Mesenchymal stem cell (in vitro differentiated cells and primary cell): Measurements from ENCODE around the gene RAD51B.

Experiments used
- DNase-seq: peaks from one replicate; pipeline ENCODE4 v3.0.0-alpha.2; 2013
- H2AFZ ChIP-seq: one replicate; pipeline ENCODE4 v1.6.1; 2013; ENCODE audit warnings: low read depth, mild to moderate bottlenecking, control low read depth, inconsistent platforms, low read length, moderate library complexity
- H2AK5ac ChIP-seq: 2 replicates; pipeline ENCODE4 v1.6.1; 2013; ENCODE audit warnings: low read length, moderate library complexity, mild to moderate bottlenecking, inconsistent platforms; ENCODE audit not compliant: severe bottlenecking
- H2BK120ac ChIP-seq: one replicate; pipeline ENCODE4 v1.6.1; 2013; ENCODE audit warnings: low read depth, mild to moderate bottlenecking, inconsistent platforms, low read length, moderate library complexity
- H2BK12ac ChIP-seq, 2 experiments: one replicate each; pipeline ENCODE4 v1.6.1; 2013; ENCODE audit warnings: inconsistent platforms in 2 of 2, low read length in 2 of 2, mild to moderate bottlenecking in 2 of 2, moderate library complexity in 2 of 2, control low read depth in 1 of 2
- H2BK15ac ChIP-seq: one replicate; pipeline ENCODE4 v1.6.1; 2013; ENCODE audit warnings: mild to moderate bottlenecking, low read depth, inconsistent platforms; ENCODE audit not compliant: poor library complexity, severe bottlenecking
- H2BK5ac ChIP-seq: 2 replicates; pipeline ENCODE4 v1.6.1; 2013; ENCODE audit warnings: low read depth, mild to moderate bottlenecking, low read length, control low read depth, inconsistent platforms; ENCODE audit not compliant: poor library complexity, severe bottlenecking
- H3K14ac ChIP-seq, 2 experiments: one replicate each; pipeline ENCODE4 v1.6.1; 2013; ENCODE audit warnings: inconsistent platforms in 2 of 2, low read length in 2 of 2, control low read depth in 1 of 2, mild to moderate bottlenecking in 1 of 2, moderate library complexity in 1 of 2
- H3K18ac ChIP-seq, 2 experiments: one replicate each; pipeline ENCODE4 v1.6.1; 2013; ENCODE audit warnings: inconsistent platforms in 2 of 2, low read length in 2 of 2, control low read depth in 1 of 2, low read depth in 1 of 2, mild to moderate bottlenecking in 1 of 2
- H3K23ac ChIP-seq, 2 experiments: one replicate each; pipeline ENCODE4 v1.6.1; 2013; ENCODE audit warnings: inconsistent platforms in 2 of 2, low read length in 2 of 2, mild to moderate bottlenecking in 2 of 2, moderate library complexity in 2 of 2, control low read depth in 1 of 2
- H3K27ac ChIP-seq: 2 replicates; pipeline ENCODE4 v1.5.1; 2013; ENCODE audit warnings: mild to moderate bottlenecking, moderate library complexity, low read length, control low read depth, inconsistent platforms; ENCODE audit not compliant: poor library complexity, severe bottlenecking
- H3K27me3 ChIP-seq, 2 experiments: 2 replicates each; pipeline versions ENCODE4 v1.6.1 to v1.7.0; 2013; ENCODE audit warnings: low read length in 2 of 2, mild to moderate bottlenecking in 2 of 2, moderate library complexity in 2 of 2, control low read depth in 1 of 2, inconsistent platforms in 1 of 2; ENCODE audit not compliant: control insufficient read depth in 1 of 2, insufficient read depth in 1 of 2
- H3K36me3 ChIP-seq, 2 experiments: 2 replicates each; pipeline versions ENCODE4 v1.6.1 to v1.7.0; 2013; ENCODE audit warnings: low read length in 2 of 2, control low read depth in 1 of 2, inconsistent platforms in 1 of 2, low read depth in 1 of 2, mild to moderate bottlenecking in 1 of 2; ENCODE audit not compliant: insufficient read depth in 2 of 2, control insufficient read depth in 1 of 2
- H3K4ac ChIP-seq, 2 experiments: one replicate each; pipeline ENCODE4 v1.6.1; 2013; ENCODE audit warnings: inconsistent platforms in 2 of 2, low read length in 2 of 2, mild to moderate bottlenecking in 2 of 2, moderate library complexity in 2 of 2, control low read depth in 1 of 2, low read depth in 1 of 2
- H3K4me1 ChIP-seq: 2 replicates; pipeline ENCODE4 v1.6.1; 2013; ENCODE audit warnings: low read depth, low read length, control low read depth; ENCODE audit not compliant: control insufficient read depth, insufficient read depth
- H3K4me2 ChIP-seq: 2 replicates; pipeline ENCODE4 v1.6.1; 2013; ENCODE audit warnings: low read length, mild to moderate bottlenecking, inconsistent platforms; ENCODE audit not compliant: poor library complexity, severe bottlenecking
- H3K4me3 ChIP-seq, 2 experiments: 2 replicates each; pipeline versions ENCODE4 v1.5.1 to v1.7.0; 2013; ENCODE audit warnings: low read length in 2 of 2, mild to moderate bottlenecking in 2 of 2, control low read depth in 1 of 2, low read depth in 1 of 2; ENCODE audit not compliant: insufficient read depth in 1 of 2
- H3K79me1 ChIP-seq: replicated peaks from 2 replicates; pipeline ENCODE4 v1.6.1; 2013; ENCODE audit warnings: mild to moderate bottlenecking, control low read depth, low read length, inconsistent platforms; ENCODE audit not compliant: poor library complexity, severe bottlenecking
- H3K9ac ChIP-seq: 2 replicates; pipeline ENCODE4 v1.7.0; 2013; ENCODE audit warnings: mild to moderate bottlenecking, low read length, moderate library complexity
- H3K9me3 ChIP-seq: 2 replicates; pipeline ENCODE4 v1.7.0; 2013; ENCODE audit warnings: mild to moderate bottlenecking, low read length; ENCODE audit not compliant: control insufficient read depth
- H4K8ac ChIP-seq: one replicate; pipeline ENCODE4 v1.6.1; 2013; ENCODE audit warnings: inconsistent platforms, mild to moderate bottlenecking, low read length, moderate library complexity
- H4K91ac ChIP-seq: one replicate; pipeline ENCODE4 v1.6.1; 2013; ENCODE audit warnings: mild to moderate bottlenecking, low read length, inconsistent platforms
- WGBS: methylation state at CpG from one replicate; pipeline ENCODE4 v1.1.7; 2013; ENCODE audit warnings: mixed read lengths; 5-methylcytosine and 5-hydroxymethylcytosine counted together

RAD51B gene

DNA sequence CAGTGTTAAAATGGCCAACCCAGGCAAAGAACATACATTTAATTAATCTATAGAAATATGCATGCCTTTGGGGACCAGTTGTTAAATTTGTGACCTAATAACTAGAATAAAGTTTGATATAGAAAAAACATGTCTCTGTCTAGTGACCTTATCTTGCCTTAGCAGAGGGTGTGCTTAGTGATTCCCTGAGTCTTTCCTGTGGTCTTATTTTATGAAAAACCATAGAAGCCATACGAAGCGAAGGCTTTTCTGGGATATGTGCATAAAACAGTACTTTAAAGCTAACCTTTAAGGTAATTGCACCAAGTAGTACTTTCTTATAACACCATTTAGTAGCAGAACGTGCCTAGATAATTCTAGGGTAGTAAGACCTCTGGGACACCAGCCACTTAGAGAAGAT lies 593.9 kb downstream of the RAD51B start:
- no peak overlapping the region for H3K23ac ChIP-seq
- H3K9ac ChIP-seq = no peak overlapping the region
- H3K27ac ChIP-seq = no peak overlapping the region
- no peak overlapping the region for H3K14ac ChIP-seq
- H2AFZ ChIP-seq = no peak overlapping the region
- H2BK12ac ChIP-seq = no peak overlapping the region
- H3K79me1 ChIP-seq = no peaks in the 10 kb centered on the region
- H3K4me3 ChIP-seq = no peak overlapping the region
- no peak overlapping the region for H4K91ac ChIP-seq
- H2AK5ac ChIP-seq = no peak overlapping the region
- no peaks in the 10 kb centered on the region for H3K4me1 ChIP-seq
- H3K27me3 ChIP-seq = no peaks in the 10 kb centered on the region
- H2BK15ac ChIP-seq = no peak overlapping the region
- no peak overlapping the region for H3K4ac ChIP-seq
- H3K9me3 ChIP-seq = no peaks in the 10 kb centered on the region
- no peak overlapping the region for H3K18ac ChIP-seq
- no peak overlapping the region for H2BK5ac ChIP-seq
- no peak for DNase-seq
- no peak overlapping the region for H3K4me2 ChIP-seq
- no peaks in the 10 kb centered on the region for H3K36me3 ChIP-seq
- no CpG with 5 or more reads among the region's 3 CpGs for WGBS
- no peak overlapping the region for H2BK120ac ChIP-seq
- H4K8ac ChIP-seq = no peak overlapping the region

DNA sequence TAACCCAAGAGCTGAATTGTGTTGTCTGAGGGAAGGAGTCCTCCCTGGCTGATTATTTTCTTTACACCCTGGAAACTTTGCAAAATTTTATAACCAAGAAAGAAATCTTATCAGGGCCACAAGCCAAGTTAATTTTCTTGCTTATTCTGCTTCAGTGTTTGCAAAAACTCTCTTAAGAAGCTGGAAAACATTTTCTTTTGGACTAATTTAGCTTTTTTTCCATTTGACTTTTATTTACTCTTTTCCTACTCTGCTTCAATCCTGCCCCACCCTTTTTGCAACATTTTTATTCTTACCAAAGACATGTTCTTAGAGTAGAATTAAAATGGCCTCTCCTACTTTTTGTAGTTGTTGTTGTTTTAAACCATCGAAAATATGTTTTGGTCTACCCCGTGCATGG lies 594.5 kb downstream of the RAD51B start:
- H2AFZ ChIP-seq = no peak overlapping the region
- no peak overlapping the region for H4K8ac ChIP-seq
- no peak overlapping the region for H2BK5ac ChIP-seq
- no peak overlapping the region for H3K14ac ChIP-seq
- H3K27me3 ChIP-seq = no peaks in the 10 kb centered on the region
- H2BK120ac ChIP-seq = no peak overlapping the region
- no peaks in the 10 kb centered on the region for H3K36me3 ChIP-seq
- no peak overlapping the region for H2BK15ac ChIP-seq
- no peak overlapping the region for H2BK12ac ChIP-seq
- no peak overlapping the region for H4K91ac ChIP-seq
- no peak overlapping the region for H2AK5ac ChIP-seq
- H3K9me3 ChIP-seq = no peaks in the 10 kb centered on the region
- no peak overlapping the region for H3K27ac ChIP-seq
- no peaks in the 10 kb centered on the region for H3K79me1 ChIP-seq
- 97% methylated on average over 2 of the region's 2 CpGs for WGBS
- no peak overlapping the region for H3K18ac ChIP-seq
- no peak overlapping the region for H3K4ac ChIP-seq
- DNase-seq = no peak
- no peak overlapping the region for H3K23ac ChIP-seq
- no peak overlapping the region for H3K4me2 ChIP-seq
- H3K9ac ChIP-seq = no peak overlapping the region
- H3K4me3 ChIP-seq = no peak overlapping the region
- no peaks in the 10 kb centered on the region for H3K4me1 ChIP-seq

DNA sequence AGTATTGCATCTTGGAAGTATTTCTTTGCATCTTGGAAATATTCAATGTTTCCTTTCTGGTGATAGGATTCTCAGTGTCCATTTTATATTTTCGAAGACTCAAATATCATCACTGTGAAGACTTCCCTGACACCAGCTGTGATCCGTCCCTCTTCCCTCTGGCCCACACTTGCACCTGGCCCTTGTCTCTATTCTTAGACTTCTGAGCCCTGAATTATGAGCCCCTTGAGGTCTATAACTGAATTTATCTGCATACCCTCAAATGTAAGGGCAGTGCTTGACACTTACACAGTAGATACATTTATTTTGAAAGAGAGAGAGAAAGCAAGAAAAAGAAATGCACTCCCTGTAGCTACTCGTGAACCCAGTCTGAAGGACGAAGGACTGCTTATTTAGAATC lies 596.6 kb downstream of the RAD51B start:
- Histone ChIP-seq H2BK5ac (no peak overlapping the region), H3K23ac (no peak overlapping the region), H2AFZ (no peak overlapping the region), H2BK12ac (no peak overlapping the region), H4K91ac (no peak overlapping the region), H2BK120ac (no peak overlapping the region), H2BK15ac (no peak overlapping the region), H3K27ac (no peak overlapping the region), H4K8ac (no peak overlapping the region), H3K79me1 (no peaks in the 10 kb centered on the region), H3K4ac (no peak overlapping the region), H3K18ac (no peak overlapping the region), H3K4me2 (no peak overlapping the region), H2AK5ac (no peak overlapping the region), H3K36me3 (no peaks in the 10 kb centered on the region), H3K14ac (no peak overlapping the region), H3K4me3 (no peak overlapping the region), H3K27me3 (no peaks in the 10 kb centered on the region), H3K4me1 (peaks cover 2% of the 10 kb centered on the region), H3K9me3 (no peaks in the 10 kb centered on the region), H3K9ac (no peak overlapping the region)
- DNase-seq = no peak
- WGBS = 68% methylated on average over 2 of the region's 4 CpGs

DNA sequence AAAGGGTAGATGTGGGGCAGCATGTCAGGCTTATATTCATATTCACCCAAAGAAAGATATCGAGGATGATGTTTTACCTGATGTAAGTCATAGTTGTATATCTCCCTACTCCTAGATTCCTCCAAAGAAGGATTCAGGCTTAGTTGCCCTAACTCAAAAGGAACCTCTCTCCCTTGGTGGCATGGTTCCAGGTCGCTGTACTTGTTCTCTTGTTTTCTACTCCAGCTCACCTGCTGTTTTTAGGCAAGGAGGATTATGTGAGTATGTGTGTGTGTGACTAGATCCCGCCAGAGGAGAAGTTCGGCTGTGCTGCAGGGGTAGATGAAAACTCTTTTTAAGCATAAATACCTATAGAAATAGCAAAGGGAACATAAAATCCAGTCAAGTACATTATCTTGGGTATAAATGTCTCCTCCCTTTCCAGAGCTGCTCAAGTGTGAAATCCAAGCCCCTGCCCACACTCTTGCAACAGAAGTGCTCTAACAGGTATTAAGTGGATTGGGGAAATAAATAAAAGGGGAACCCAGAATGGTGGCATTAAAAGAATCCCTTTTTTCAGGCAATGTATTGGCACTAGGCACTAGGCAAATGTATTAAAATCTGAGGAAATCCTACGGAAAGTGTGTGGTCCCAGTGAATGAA lies 597.6 kb downstream of the RAD51B start:
- H3K14ac ChIP-seq = no peak overlapping the region
- H2AK5ac ChIP-seq = no peak overlapping the region
- no peak overlapping the region for H2BK5ac ChIP-seq
- no peak overlapping the region for H4K8ac ChIP-seq
- no peak overlapping the region for H3K4me2 ChIP-seq
- no peak overlapping the region for H2BK15ac ChIP-seq
- H3K4me3 ChIP-seq = no peak overlapping the region
- no peak overlapping the region for H2BK12ac ChIP-seq
- no peak overlapping the region for H3K9ac ChIP-seq
- peaks cover 2% of the 10 kb centered on the region for H3K4me1 ChIP-seq
- H3K9me3 ChIP-seq = no peaks in the 10 kb centered on the region
- no peak overlapping the region for H2AFZ ChIP-seq
- H3K36me3 ChIP-seq = no peaks in the 10 kb centered on the region
- no peak overlapping the region for H3K18ac ChIP-seq
- H3K79me1 ChIP-seq = no peaks in the 10 kb centered on the region
- no peak for DNase-seq
- H3K27me3 ChIP-seq = no peaks in the 10 kb centered on the region
- 98% methylated on average over 2 of the region's 5 CpGs for WGBS
- H3K4ac ChIP-seq = no peak overlapping the region
- no peak overlapping the region for H2BK120ac ChIP-seq
- H4K91ac ChIP-seq = no peak overlapping the region
- no peak overlapping the region for H3K23ac ChIP-seq
- no peak overlapping the region for H3K27ac ChIP-seq
